ENCODE results near the gene FCMR. TPM values are rescaled to one million over a fixed set of nuclear protein-coding genes. Genes with fewer than 3 reads are reported as not detected.

Gene FCMR
- polyA plus RNA-seq, 3 donors = 1.9 to 3.0 (median 2.2) TPM

DNA sequence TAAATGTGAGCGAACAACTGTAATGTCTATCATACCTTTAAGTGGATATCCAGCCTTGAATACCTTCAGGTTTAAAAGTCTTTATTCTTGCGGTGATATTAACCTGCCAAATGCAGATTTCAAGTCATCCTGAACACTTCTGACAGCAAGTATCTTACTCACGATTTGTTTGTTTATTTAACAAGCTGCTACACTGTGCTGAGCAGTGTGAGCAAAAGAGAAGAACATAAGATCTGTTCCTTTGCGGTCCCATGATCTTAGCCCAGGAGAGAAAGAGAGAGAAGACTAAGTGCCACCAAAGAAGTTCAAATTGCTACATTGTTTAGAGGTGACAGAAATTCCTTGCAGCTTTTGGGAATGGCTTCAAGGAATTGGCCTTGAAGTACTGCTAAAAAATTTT, 34.0 kb downstream of the FCMR start:
- intact Hi-C loops (cut with micrococcal nuclease) = no loop called here
- Histone ChIP-seq H3K4me3 (replicated peaks in 1 of 3; ENCODE audit: low read depth in 2 of 3, low read length in 3 of 3) (no peak overlapping the region), H3K9me3 (replicated peaks in 1 of 2; ENCODE audit: control insufficient read depth in 1 of 2, insufficient read depth in 1 of 2, low read length in 2 of 2) (no peaks in the 10 kb centered on the region), H3K36me3 (replicated peaks in 1 of 2; ENCODE audit: control insufficient read depth in 1 of 2, insufficient read depth in 2 of 2, low read length in 2 of 2) (no peaks in the 10 kb centered on the region), H3K27me3 (ENCODE audit: control insufficient read depth in 2 of 2, insufficient read depth in 2 of 2, low read length in 2 of 2) (peaks cover 0 to 2% of the 10 kb centered on the region in 2 donors), H3K79me2 (ENCODE audit: insufficient read depth, low read length) (no peaks in the 10 kb centered on the region), H3K4me2 (replicated peaks; ENCODE audit: extremely low read depth, low read length, poor library complexity, severe bottlenecking) (no peak overlapping the region), H4K20me1 (ENCODE audit: insufficient read depth, low read length) (no peaks in the 10 kb centered on the region), H2AFZ (ENCODE audit: insufficient read depth, low read depth, low read length, poor library complexity, severe bottlenecking) (no peak overlapping the region), H3K27ac (ENCODE audit: low read depth in 1 of 2, low read length in 2 of 2) (no peak overlapping the region), H3K4me1 (ENCODE audit: control insufficient read depth in 1 of 2, insufficient read depth in 2 of 2, low read length in 2 of 2) (peaks cover 8 to 12% of the 10 kb centered on the region in 2 donors), H3K9ac (ENCODE audit: insufficient read depth, low read length, poor library complexity, severe bottlenecking) (no peak overlapping the region)
- DNase-seq = no peak
- Mint-ChIP-seq H3K9me3 (peaks cover 0 to 6% (median 0%) of the 10 kb centered on the region in 7 donors), H3K4me1 (peaks cover 14% of the 10 kb centered on the region), H3K27ac (no peak overlapping the region), H3K36me3 (no peaks in the 10 kb centered on the region), H3K27me3 (ENCODE audit: low read depth in 3 of 3) (peaks cover 5 to 7% (median 5%) of the 10 kb centered on the region in 3 donors), H3K4me3 (no peak overlapping the region)
- 100% methylated on average over 1 of the region's 4 CpGs for WGBS (ENCODE audit: insufficient coverage)
- TF ChIP-seq, protein P1, sequence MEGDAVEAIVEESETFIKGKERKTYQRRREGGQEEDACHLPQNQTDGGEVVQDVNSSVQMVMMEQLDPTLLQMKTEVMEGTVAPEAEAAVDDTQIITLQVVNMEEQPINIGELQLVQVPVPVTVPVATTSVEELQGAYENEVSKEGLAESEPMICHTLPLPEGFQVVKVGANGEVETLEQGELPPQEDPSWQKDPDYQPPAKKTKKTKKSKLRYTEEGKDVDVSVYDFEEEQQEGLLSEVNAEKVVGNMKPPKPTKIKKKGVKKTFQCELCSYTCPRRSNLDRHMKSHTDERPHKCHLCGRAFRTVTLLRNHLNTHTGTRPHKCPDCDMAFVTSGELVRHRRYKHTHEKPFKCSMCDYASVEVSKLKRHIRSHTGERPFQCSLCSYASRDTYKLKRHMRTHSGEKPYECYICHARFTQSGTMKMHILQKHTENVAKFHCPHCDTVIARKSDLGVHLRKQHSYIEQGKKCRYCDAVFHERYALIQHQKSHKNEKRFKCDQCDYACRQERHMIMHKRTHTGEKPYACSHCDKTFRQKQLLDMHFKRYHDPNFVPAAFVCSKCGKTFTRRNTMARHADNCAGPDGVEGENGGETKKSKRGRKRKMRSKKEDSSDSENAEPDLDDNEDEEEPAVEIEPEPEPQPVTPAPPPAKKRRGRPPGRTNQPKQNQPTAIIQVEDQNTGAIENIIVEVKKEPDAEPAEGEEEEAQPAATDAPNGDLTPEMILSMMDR (IDR thresholded peaks at IDR 0.05) = no peak

DNA sequence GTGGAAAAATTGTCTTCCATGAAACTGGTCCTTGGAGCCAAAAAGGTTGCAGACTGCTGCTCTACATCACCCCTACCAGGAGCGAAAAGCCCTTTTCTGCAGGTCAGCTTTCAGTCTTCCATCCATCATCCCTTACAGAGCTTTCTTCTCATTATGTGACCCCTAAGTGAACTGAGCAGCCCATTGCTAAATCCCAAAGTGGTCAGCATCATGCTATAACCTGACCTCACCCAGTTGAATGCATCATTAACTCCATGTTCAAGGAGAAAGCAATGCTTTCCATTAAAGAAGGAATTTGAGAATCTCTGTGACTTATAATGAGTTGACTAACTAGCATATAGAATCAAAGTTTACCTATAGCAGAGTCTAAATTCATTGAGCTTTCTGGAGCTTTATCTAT, 34.9 kb downstream of the FCMR start:
- Histone ChIP-seq H3K9ac (ENCODE audit: insufficient read depth, low read length, poor library complexity, severe bottlenecking) (no peak overlapping the region), H4K20me1 (ENCODE audit: insufficient read depth, low read length) (no peaks in the 10 kb centered on the region), H3K27me3 (ENCODE audit: control insufficient read depth in 2 of 2, insufficient read depth in 2 of 2, low read length in 2 of 2) (peaks cover 0 to 2% of the 10 kb centered on the region in 2 donors), H3K4me2 (replicated peaks; ENCODE audit: extremely low read depth, low read length, poor library complexity, severe bottlenecking) (no peak overlapping the region), H3K27ac (ENCODE audit: low read depth in 1 of 2, low read length in 2 of 2) (no peak overlapping the region), H3K9me3 (replicated peaks in 1 of 2; ENCODE audit: control insufficient read depth in 1 of 2, insufficient read depth in 1 of 2, low read length in 2 of 2) (no peaks in the 10 kb centered on the region), H3K36me3 (replicated peaks in 1 of 2; ENCODE audit: control insufficient read depth in 1 of 2, insufficient read depth in 2 of 2, low read length in 2 of 2) (no peaks in the 10 kb centered on the region), H3K4me1 (ENCODE audit: control insufficient read depth in 1 of 2, insufficient read depth in 2 of 2, low read length in 2 of 2) (peaks cover 8 to 12% of the 10 kb centered on the region in 2 donors), H3K79me2 (ENCODE audit: insufficient read depth, low read length) (no peaks in the 10 kb centered on the region), H3K4me3 (replicated peaks in 1 of 3; ENCODE audit: low read depth in 2 of 3, low read length in 3 of 3) (no peak overlapping the region), H2AFZ (ENCODE audit: insufficient read depth, low read depth, low read length, poor library complexity, severe bottlenecking) (no peak overlapping the region)
- Mint-ChIP-seq H3K9me3 (peaks cover 0 to 9% (median 1%) of the 10 kb centered on the region in 7 donors), H3K27ac (no peak overlapping the region), H3K36me3 (no peaks in the 10 kb centered on the region), H3K4me1 (peaks cover 12% of the 10 kb centered on the region), H3K4me3 (no peak overlapping the region), H3K27me3 (ENCODE audit: low read depth in 3 of 3) (peaks cover 5 to 7% (median 5%) of the 10 kb centered on the region in 3 donors)
- intact Hi-C loops (cut with micrococcal nuclease) = no loop called here
- TF ChIP-seq, protein P1 (IDR thresholded peaks at IDR 0.05) = no peak
- 100% methylated on average over 1 of the region's 1 CpG for WGBS (ENCODE audit: insufficient coverage)
- DNase-seq = no peak

All from CD14-positive monocyte (primary cell).